HCT116 (cell line): ENCODE results near the gene CREB1. TPM values are rescaled to one million over a fixed set of nuclear protein-coding genes. Genes with fewer than 3 reads are reported as not detected.

ENCODE experiments used
- ATAC-seq: fragments of 200-7000 bp; cut with Tn5 transposase; 2 replicates; pipeline ENCODE4 v1.9.1; 2020; ENCODE audit warnings: mild to moderate bottlenecking, moderate library complexity
- BruUV-seq: library from RNA; stranded (reverse); fragments of 400-500 nt; replicated peaks from 2 replicates; lab custom pipeline; 2021; lab: Mats Ljungman, UMichigan
- CTCF ChIA-PET: fragments of 300-600 bp; sonication (Branson Sonifier 250); formaldehyde crosslinking; loops from one replicate; lab custom pipeline; 2021; ENCODE audit warnings: antibody characterized with exemption; lab: Charles Lee
- POLR2A ChIA-PET: fragments of 300-600, 350-600 bp; sonication (Branson Sonifier 250); formaldehyde crosslinking; loops from one replicate; lab custom pipeline; 2021; ENCODE audit warnings: antibody characterized with exemption; lab: Charles Lee
- RAD21 ChIA-PET, 2 experiments: fragments of 300-600 bp; sonication (Branson Sonifier 250); formaldehyde crosslinking; loops; one replicate each; lab custom pipeline; 2023; ENCODE audit warnings: low total read pairs in 2 of 2; ENCODE audit not compliant: uncharacterized antibody in 2 of 2, unreplicated experiment in 2 of 2, low non-redundant PET in 1 of 2; lab: Charles Lee
- DNase-seq: peaks from one replicate; pipeline ENCODE4 v3.0.0-alpha.2; 2010; ENCODE audit warnings: low read depth, low spot score
- H2AFZ ChIP-seq: fragments of 200-600 bp; shearing (Covaris generic), sonication (generic); 2 replicates; pipeline ENCODE4 v1.6.1; 2017; ENCODE audit warnings: low read depth, mixed run types, mixed read lengths, antibody characterized with exemption, low read length; ENCODE audit not compliant: poor library complexity, severe bottlenecking
- H3K27ac ChIP-seq: 2 replicates; pipeline ENCODE4 v1.5.1; 2012; ENCODE audit warnings: low read depth, low read length
- H3K27me3 ChIP-seq: fragments of 200-600 bp; sonication (generic); 2 replicates; pipeline ENCODE4 v1.6.1; 2016; ENCODE audit warnings: mixed run types, low read length, mixed read lengths; ENCODE audit not compliant: insufficient read depth
- H3K36me3 ChIP-seq, 2 experiments: fragments of 200-500 bp in 1 of 2; fragments of 200-600 bp in 1 of 2; sonication (Bioruptor generic) in 1 of 2; sonication (generic) in 1 of 2; 2 replicates each; pipeline versions ENCODE4 v1.5.1 to v1.6.1; 2014 to 2016; ENCODE audit warnings: low read length in 2 of 2, inconsistent platforms in 1 of 2, mixed read lengths in 1 of 2, mixed run types in 1 of 2; ENCODE audit not compliant: insufficient read depth in 2 of 2, control insufficient read depth in 1 of 2
- H3K4me1 ChIP-seq, 2 experiments: fragments of 200-600 bp in 1 of 2; sonication (generic) in 1 of 2; 2 replicates each; pipeline versions ENCODE4 v1.5.1 to v1.6.1; 2012 to 2017; ENCODE audit warnings: low read length in 2 of 2, inconsistent platforms in 1 of 2, mild to moderate bottlenecking in 1 of 2, mixed read lengths in 1 of 2, mixed run types in 1 of 2, moderate library complexity in 1 of 2; ENCODE audit not compliant: insufficient read depth in 2 of 2, control insufficient read depth in 1 of 2
- H3K4me2 ChIP-seq: fragments of 200-600 bp; sonication (generic); 2 replicates; pipeline ENCODE4 v1.6.1; 2017; ENCODE audit warnings: mixed run types, low read length, mixed read lengths
- H3K4me3 ChIP-seq, 2 experiments: fragments of 200-600 bp in 1 of 2; sonication (generic) in 1 of 2; replicated peaks in 1 of 2; 2 replicates each; pipeline ENCODE4 v1.5.1; 2011 to 2016; ENCODE audit warnings: low read length in 2 of 2, control low read depth in 1 of 2, low read depth in 1 of 2, mild to moderate bottlenecking in 1 of 2, mixed read lengths in 1 of 2, mixed run types in 1 of 2
- H3K79me2 ChIP-seq: fragments of 200-600 bp; sonication (generic); 2 replicates; pipeline ENCODE4 v1.6.1; 2017; ENCODE audit warnings: mild to moderate bottlenecking, mixed run types, low read length, moderate library complexity, mixed read lengths; ENCODE audit not compliant: insufficient read depth
- H3K9ac ChIP-seq: fragments of 200-600 bp; sonication (generic); 2 replicates; pipeline ENCODE4 v1.6.1; 2016; ENCODE audit warnings: low read length, mixed read lengths
- H3K9me2 ChIP-seq: fragments of 200-600 bp; sonication (generic), shearing (Covaris generic); 2 replicates; pipeline ENCODE4 v1.6.1; 2017; ENCODE audit warnings: mixed run types, mild to moderate bottlenecking, moderate library complexity; ENCODE audit not compliant: insufficient read depth
- H3K9me3 ChIP-seq, 2 experiments: fragments of 200-500 bp in 1 of 2; fragments of 200-600 bp in 1 of 2; sonication (Bioruptor generic) in 1 of 2; sonication (generic) in 1 of 2; 2 replicates each; pipeline ENCODE4 v1.6.1; 2014 to 2017; ENCODE audit warnings: low read length in 2 of 2, mixed read lengths in 2 of 2, inconsistent platforms in 1 of 2, low read depth in 1 of 2, mild to moderate bottlenecking in 1 of 2, mixed run types in 1 of 2, moderate library complexity in 1 of 2; ENCODE audit not compliant: control insufficient read depth in 1 of 2, insufficient read depth in 1 of 2
- H4K20me1 ChIP-seq: fragments of 200-600 bp; sonication (generic), shearing (Covaris generic); 2 replicates; pipeline ENCODE4 v1.6.1; 2017; ENCODE audit warnings: mixed run types, mild to moderate bottlenecking, moderate library complexity; ENCODE audit not compliant: insufficient read depth
- CBX3 ChIP-seq: IDR thresholded peaks from 2 replicates; pipeline ENCODE4 v1.6.1; 2012; ENCODE audit warnings: low read depth
- ELF1 ChIP-seq: IDR thresholded peaks from 2 replicates; pipeline ENCODE4 v1.6.1; 2012; ENCODE audit warnings: low read depth, borderline replicate concordance
- EZH2phosphoT487 ChIP-seq: fragments of 200-600 bp; IDR thresholded peaks from 2 replicates; pipeline ENCODE4 v1.6.1; 2018; ENCODE audit warnings: antibody characterized with exemption, borderline replicate concordance
- FOSL1 ChIP-seq: IDR thresholded peaks from 2 replicates; pipeline ENCODE4 v1.6.1; 2012; ENCODE audit warnings: low read depth
- JUND ChIP-seq: IDR thresholded peaks from 2 replicates; pipeline ENCODE4 v1.6.1; 2012
- POLR2A ChIP-seq: IDR thresholded peaks from 2 replicates; pipeline ENCODE4 v1.7.0; 2011; ENCODE audit warnings: borderline replicate concordance; ENCODE audit not compliant: insufficient read depth, insufficient read length; ENCODE audit errors: extremely low read depth
- POLR2AphosphoS5 ChIP-seq: IDR thresholded peaks from 2 replicates; pipeline ENCODE4 v1.6.1; 2011; ENCODE audit warnings: mild to moderate bottlenecking, low read depth, low read length, moderate library complexity
- SIN3A ChIP-seq: IDR thresholded peaks from 2 replicates; pipeline ENCODE4 v1.6.1; 2012; ENCODE audit warnings: low read depth
- TCF7L2 ChIP-seq: IDR thresholded peaks from 2 replicates; pipeline ENCODE4 v1.7.0; 2011; ENCODE audit warnings: borderline replicate concordance, inconsistent platforms; ENCODE audit not compliant: insufficient read depth, insufficient read length; ENCODE audit errors: extremely low read depth
- intact Hi-C: fragments of 100-400 bp; cut with micrococcal nuclease; formaldehyde crosslinking; loops from 2 replicates; pipeline ENCODE4 v1.10.0; 2022
- total RNA-seq: library from RNA; stranded (reverse); gene quantifications from one replicate; pipeline ENCODE4 v1.2.1, GENCODE V29; 2021; ENCODE audit not compliant: unreplicated experiment
- TF ChIP-seq, protein P1 (sequence below): IDR thresholded peaks from 2 replicates; pipeline ENCODE4 v1.6.1; 2012; ENCODE audit warnings: low read depth
- TF ChIP-seq, protein P2 (sequence below), 3 experiments: fragments of 200-600 bp in 1 of 3; sonication (generic) in 1 of 3; IDR thresholded peaks in 2 of 3; conservative IDR thresholded peaks in 1 of 3; 2 replicates each; pipeline ENCODE4 v1.5.1; 2012 to 2017; ENCODE audit warnings: low read depth in 2 of 3, low read length in 2 of 3, antibody characterized with exemption in 1 of 3, borderline replicate concordance in 1 of 3, control low read depth in 1 of 3, mild to moderate bottlenecking in 1 of 3, mixed read lengths in 1 of 3, mixed run types in 1 of 3, moderate library complexity in 1 of 3; ENCODE audit not compliant: insufficient read depth in 1 of 3
- TF ChIP-seq, protein P3 (sequence below): IDR thresholded peaks from 2 replicates; pipeline ENCODE4 v1.6.1; 2011; ENCODE audit warnings: mild to moderate bottlenecking, low read length, moderate library complexity; ENCODE audit not compliant: insufficient replicate concordance; ENCODE audit errors: extremely low read depth

The CREB1 gene
- total RNA-seq, 1 experiment from 2014 or later: 60.4 TPM

DNA sequence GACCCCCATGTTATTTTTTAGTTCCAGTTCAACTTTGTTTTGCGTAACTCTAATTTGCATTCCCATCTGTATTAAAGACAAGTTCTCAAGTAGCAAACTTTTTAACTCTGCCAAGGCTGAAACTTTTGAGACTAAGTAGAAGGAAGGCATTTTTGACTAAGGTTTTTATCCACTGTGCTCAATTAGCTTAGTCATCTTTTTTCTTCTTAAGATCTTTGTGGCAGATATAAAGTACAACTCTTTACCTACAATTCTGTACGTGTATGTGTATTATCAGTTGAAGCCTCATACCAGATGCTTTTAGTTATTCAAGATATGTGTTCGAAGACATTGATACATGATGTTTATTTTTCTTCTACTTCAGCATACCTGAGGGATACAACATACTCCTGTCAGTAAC is 41.6 kb downstream of the CREB1 start:
- Histone ChIP-seq H3K4me2 (no peak overlapping the region), H3K4me1 (no peaks in the 10 kb centered on the region), H4K20me1 (no peaks in the 10 kb centered on the region), H3K79me2 (no peaks in the 10 kb centered on the region), H3K27me3 (no peaks in the 10 kb centered on the region), H3K9me3 (no peaks in the 10 kb centered on the region), H3K9me2 (no peaks in the 10 kb centered on the region), H3K36me3 (peaks cover 20 to 21% of the 10 kb centered on the region in 2 experiments), H3K9ac (no peak overlapping the region), H2AFZ (no peak overlapping the region), H3K27ac (no peak overlapping the region), H3K4me3 (no peak overlapping the region)
- intact Hi-C loops: no loop called here
- ATAC-seq: no peak
- CTCF ChIA-PET: no interaction called here
- RAD21 ChIA-PET: no interaction called here
- no peak for DNase-seq
- POLR2A ChIA-PET: no interaction called here
- TF ChIP-seq FOSL1 (no peak), EZH2phosphoT487 (no peak), SIN3A (no peak), CBX3 (no peak), TCF7L2 (no peak), JUND (no peak), ELF1 (no peak), POLR2A (no peak), POLR2AphosphoS5 (no peak)
- TF ChIP-seq, protein P1, sequence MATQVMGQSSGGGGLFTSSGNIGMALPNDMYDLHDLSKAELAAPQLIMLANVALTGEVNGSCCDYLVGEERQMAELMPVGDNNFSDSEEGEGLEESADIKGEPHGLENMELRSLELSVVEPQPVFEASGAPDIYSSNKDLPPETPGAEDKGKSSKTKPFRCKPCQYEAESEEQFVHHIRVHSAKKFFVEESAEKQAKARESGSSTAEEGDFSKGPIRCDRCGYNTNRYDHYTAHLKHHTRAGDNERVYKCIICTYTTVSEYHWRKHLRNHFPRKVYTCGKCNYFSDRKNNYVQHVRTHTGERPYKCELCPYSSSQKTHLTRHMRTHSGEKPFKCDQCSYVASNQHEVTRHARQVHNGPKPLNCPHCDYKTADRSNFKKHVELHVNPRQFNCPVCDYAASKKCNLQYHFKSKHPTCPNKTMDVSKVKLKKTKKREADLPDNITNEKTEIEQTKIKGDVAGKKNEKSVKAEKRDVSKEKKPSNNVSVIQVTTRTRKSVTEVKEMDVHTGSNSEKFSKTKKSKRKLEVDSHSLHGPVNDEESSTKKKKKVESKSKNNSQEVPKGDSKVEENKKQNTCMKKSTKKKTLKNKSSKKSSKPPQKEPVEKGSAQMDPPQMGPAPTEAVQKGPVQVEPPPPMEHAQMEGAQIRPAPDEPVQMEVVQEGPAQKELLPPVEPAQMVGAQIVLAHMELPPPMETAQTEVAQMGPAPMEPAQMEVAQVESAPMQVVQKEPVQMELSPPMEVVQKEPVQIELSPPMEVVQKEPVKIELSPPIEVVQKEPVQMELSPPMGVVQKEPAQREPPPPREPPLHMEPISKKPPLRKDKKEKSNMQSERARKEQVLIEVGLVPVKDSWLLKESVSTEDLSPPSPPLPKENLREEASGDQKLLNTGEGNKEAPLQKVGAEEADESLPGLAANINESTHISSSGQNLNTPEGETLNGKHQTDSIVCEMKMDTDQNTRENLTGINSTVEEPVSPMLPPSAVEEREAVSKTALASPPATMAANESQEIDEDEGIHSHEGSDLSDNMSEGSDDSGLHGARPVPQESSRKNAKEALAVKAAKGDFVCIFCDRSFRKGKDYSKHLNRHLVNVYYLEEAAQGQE: no peak
- TF ChIP-seq, protein P2, sequence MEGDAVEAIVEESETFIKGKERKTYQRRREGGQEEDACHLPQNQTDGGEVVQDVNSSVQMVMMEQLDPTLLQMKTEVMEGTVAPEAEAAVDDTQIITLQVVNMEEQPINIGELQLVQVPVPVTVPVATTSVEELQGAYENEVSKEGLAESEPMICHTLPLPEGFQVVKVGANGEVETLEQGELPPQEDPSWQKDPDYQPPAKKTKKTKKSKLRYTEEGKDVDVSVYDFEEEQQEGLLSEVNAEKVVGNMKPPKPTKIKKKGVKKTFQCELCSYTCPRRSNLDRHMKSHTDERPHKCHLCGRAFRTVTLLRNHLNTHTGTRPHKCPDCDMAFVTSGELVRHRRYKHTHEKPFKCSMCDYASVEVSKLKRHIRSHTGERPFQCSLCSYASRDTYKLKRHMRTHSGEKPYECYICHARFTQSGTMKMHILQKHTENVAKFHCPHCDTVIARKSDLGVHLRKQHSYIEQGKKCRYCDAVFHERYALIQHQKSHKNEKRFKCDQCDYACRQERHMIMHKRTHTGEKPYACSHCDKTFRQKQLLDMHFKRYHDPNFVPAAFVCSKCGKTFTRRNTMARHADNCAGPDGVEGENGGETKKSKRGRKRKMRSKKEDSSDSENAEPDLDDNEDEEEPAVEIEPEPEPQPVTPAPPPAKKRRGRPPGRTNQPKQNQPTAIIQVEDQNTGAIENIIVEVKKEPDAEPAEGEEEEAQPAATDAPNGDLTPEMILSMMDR (IDR thresholded peaks at IDR 0.05 in 2 of 3, conservative IDR thresholded peaks at IDR 0.05 in 1 of 3; ENCODE audit: borderline replicate concordance in 1 of 3, insufficient read depth in 1 of 3, low read depth in 2 of 3, low read length in 2 of 3): no peak
- TF ChIP-seq, protein P3, sequence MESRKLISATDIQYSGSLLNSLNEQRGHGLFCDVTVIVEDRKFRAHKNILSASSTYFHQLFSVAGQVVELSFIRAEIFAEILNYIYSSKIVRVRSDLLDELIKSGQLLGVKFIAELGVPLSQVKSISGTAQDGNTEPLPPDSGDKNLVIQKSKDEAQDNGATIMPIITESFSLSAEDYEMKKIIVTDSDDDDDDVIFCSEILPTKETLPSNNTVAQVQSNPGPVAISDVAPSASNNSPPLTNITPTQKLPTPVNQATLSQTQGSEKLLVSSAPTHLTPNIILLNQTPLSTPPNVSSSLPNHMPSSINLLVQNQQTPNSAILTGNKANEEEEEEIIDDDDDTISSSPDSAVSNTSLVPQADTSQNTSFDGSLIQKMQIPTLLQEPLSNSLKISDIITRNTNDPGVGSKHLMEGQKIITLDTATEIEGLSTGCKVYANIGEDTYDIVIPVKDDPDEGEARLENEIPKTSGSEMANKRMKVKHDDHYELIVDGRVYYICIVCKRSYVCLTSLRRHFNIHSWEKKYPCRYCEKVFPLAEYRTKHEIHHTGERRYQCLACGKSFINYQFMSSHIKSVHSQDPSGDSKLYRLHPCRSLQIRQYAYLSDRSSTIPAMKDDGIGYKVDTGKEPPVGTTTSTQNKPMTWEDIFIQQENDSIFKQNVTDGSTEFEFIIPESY: no peak
- no TSS peak for BruUV-seq
